ENCODE measurements around the gene NDUFA8. TPM values are rescaled to one million over a fixed set of nuclear protein-coding genes. Genes with fewer than 3 reads are reported as not detected.

Gene NDUFA8
- total RNA-seq, 1 experiment from 2014 or later: 60.7 TPM

- no peaks in the 10 kb centered on the region for H3K9me3 Mint-ChIP-seq
- Histone ChIP-seq H4K91ac (ENCODE audit: insufficient read length, low read depth, low read length) (no peak overlapping the region), H2BK20ac (ENCODE audit: low read depth, low read length, poor library complexity, severe bottlenecking) (no peak overlapping the region), H3K9me3 (ENCODE audit: control insufficient read depth, low read depth, low read length) (no peaks in the 10 kb centered on the region), H3T11ph (ENCODE audit: low read length) (no peak overlapping the region), H2BK5ac (ENCODE audit: insufficient read length, low read length) (no peak overlapping the region), H3K56ac (ENCODE audit: insufficient read length, low read depth, low read length) (no peak overlapping the region), H3K18ac (ENCODE audit: insufficient read length, low read depth, low read length) (no peak overlapping the region), H2AFZ (ENCODE audit: low read length) (no peak overlapping the region), H3K4me1 (ENCODE audit: insufficient read depth, low read length) (peaks cover 2% of the 10 kb centered on the region; the same call in 1 of the 2 replicates), H2BK120ac (ENCODE audit: low read depth, low read length, poor library complexity, severe bottlenecking) (no peak overlapping the region), H2BK12ac (ENCODE audit: insufficient read length, low read depth, low read length) (no peak overlapping the region), H3K79me2 (ENCODE audit: insufficient read depth, low read length) (no peaks in the 10 kb centered on the region), H3K23ac (ENCODE audit: insufficient read length, low read depth, low read length) (no peak overlapping the region), H3K27ac (ENCODE audit: insufficient read length, low read depth, low read length) (no peak overlapping the region), H4K20me1 (ENCODE audit: control insufficient read depth, insufficient read depth, insufficient read length) (no peaks in the 10 kb centered on the region), H3K27me3 (ENCODE audit: insufficient read depth, low read length) (no peaks in the 10 kb centered on the region), H3K23me2 (ENCODE audit: insufficient read length, low read depth, low read length, poor library complexity, severe bottlenecking) (no peaks in the 10 kb centered on the region), H3K4me2 (ENCODE audit: insufficient read depth, insufficient read length, low read length) (no peak overlapping the region), H3K79me1 (ENCODE audit: insufficient read depth, low read depth, low read length, poor library complexity, severe bottlenecking) (no peaks in the 10 kb centered on the region), H3K9ac (ENCODE audit: extremely low read depth, insufficient read length, low read length) (no peak overlapping the region), H4K8ac (replicated peaks; ENCODE audit: insufficient read length, low read depth, low read length) (no peak overlapping the region), H3K14ac (ENCODE audit: insufficient read depth, low read length) (no peak overlapping the region), H2BK15ac (ENCODE audit: low read depth, low read length) (no peak overlapping the region), H4K5ac (ENCODE audit: insufficient read length, low read depth, low read length) (no peak overlapping the region), H3K4ac (ENCODE audit: low read depth, low read length) (no peak overlapping the region), H2AK5ac (ENCODE audit: insufficient read length, low read length) (no peak overlapping the region)
- no peak overlapping the region; a peak in 1 of 7 replicates for H3K27ac Mint-ChIP-seq
- no peak for DNase-seq
- peaks cover 11 to 20% of the 10 kb centered on the region in 2 experiments; a peak in 3 of 4 replicates for H3K4me1 Mint-ChIP-seq
- WGBS (ENCODE audit: extremely low coverage, insufficient read length, low lambda C conversion rate): no CpG with 5 or more reads among the region's 8 CpGs
- TF ChIP-seq CTCF (conservative IDR thresholded peaks at IDR 0.05): no peak
- H3K27me3 Mint-ChIP-seq (ENCODE audit: low read depth): no peaks in the 10 kb centered on the region
- peaks cover 7 to 24% (median 14%) of the 10 kb centered on the region in 3 experiments for H3K36me3 Mint-ChIP-seq (ENCODE audit: insufficient read depth in 1 of 3, low read depth in 3 of 3)
- H3K4me3 Mint-ChIP-seq: no peak overlapping the region
Observed at GRCh38 chr9:122140368-122141193, 19.0 kb downstream of the NDUFA8 start.

Data from H9 (cell line).